Astrocyte of the spinal cord (primary cell): Measurements from ENCODE around the gene LRRC17.
"Not testable (repeated sequence)": the region's sequence is repeated elsewhere in the genome, so short reads cannot be mapped to it uniquely, and the experiment has no call there.

Experiments used
- DNase-seq: peaks from one replicate; pipeline ENCODE4 v3.0.0; 2011; ENCODE audit warnings: low read depth, low spot score
- H3K4me3 ChIP-seq: 2 replicates; pipeline ENCODE4 v1.5.1; 2011; ENCODE audit warnings: low read depth, mild to moderate bottlenecking, low read length, moderate library complexity
- in situ Hi-C: cut with HindIII; loops from 2 replicates; pipeline ENCODE4 v1.10.0; 2017; ENCODE audit warnings: low sequenced_read_pairs
- TF ChIP-seq, protein P1 (sequence below): IDR thresholded peaks from 2 replicates; pipeline ENCODE4 v1.5.1; 2012; ENCODE audit warnings: low read depth, mild to moderate bottlenecking, low read length, inconsistent platforms

The LRRC17 gene

DNA sequence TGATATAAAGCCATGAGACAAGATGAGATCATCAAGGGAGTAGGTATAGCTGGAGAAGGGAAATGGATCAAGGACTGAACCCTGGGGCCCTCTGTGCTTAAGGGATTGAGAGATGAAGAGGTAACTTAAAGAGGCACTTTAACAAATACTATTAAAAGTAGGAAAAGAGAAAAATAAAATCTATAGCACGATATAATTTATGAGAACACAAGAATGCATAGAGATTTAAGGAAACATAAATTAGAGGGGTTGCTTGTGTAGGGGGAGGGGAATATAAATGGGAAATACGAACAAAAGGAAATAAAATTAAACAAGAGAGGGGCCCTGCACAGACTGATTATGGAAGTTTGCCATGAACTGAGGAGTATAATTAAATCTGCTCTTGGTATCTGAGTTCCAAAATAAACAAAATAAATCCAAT is 15.6 kb upstream of the LRRC17 start:
- in situ Hi-C loops = no loop called here
- DNase-seq = no peak
- TF ChIP-seq, protein P1, sequence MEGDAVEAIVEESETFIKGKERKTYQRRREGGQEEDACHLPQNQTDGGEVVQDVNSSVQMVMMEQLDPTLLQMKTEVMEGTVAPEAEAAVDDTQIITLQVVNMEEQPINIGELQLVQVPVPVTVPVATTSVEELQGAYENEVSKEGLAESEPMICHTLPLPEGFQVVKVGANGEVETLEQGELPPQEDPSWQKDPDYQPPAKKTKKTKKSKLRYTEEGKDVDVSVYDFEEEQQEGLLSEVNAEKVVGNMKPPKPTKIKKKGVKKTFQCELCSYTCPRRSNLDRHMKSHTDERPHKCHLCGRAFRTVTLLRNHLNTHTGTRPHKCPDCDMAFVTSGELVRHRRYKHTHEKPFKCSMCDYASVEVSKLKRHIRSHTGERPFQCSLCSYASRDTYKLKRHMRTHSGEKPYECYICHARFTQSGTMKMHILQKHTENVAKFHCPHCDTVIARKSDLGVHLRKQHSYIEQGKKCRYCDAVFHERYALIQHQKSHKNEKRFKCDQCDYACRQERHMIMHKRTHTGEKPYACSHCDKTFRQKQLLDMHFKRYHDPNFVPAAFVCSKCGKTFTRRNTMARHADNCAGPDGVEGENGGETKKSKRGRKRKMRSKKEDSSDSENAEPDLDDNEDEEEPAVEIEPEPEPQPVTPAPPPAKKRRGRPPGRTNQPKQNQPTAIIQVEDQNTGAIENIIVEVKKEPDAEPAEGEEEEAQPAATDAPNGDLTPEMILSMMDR = no peak
- no peak overlapping the region for H3K4me3 ChIP-seq

DNA sequence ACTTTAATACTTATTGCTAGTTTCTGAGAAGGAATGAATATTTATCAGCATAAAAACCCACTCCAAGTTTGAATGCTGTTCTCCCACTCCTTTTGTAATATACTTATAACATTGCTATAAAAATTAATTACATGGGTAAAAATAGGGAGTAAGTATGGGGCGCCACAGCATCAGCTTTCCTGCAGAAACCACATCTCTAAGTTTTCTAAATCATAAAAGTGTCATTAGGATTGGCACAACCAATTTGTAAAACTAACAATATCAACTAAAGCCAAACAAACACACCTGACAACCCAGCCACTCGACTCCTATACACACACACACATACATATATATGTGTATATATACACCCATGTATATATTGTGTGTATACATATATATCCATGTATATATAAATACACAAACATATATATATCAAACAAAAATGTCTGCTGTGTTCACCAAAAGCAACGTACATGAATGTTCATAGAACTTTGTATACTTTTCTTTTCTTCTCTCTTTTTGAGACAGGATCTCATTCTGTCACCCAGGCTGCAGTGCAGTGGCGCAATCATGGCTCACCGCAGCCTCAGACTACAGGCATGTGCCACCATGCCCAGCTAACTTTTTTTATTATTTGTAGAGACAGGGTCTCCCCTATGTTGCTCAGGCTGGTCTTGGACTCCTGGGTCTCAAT is 14.8 kb upstream of the LRRC17 start:
- TF ChIP-seq, protein P1 = no peak
- in situ Hi-C loops = no loop called here
- DNase-seq = no peak
- H3K4me3 ChIP-seq = no peak overlapping the region

DNA sequence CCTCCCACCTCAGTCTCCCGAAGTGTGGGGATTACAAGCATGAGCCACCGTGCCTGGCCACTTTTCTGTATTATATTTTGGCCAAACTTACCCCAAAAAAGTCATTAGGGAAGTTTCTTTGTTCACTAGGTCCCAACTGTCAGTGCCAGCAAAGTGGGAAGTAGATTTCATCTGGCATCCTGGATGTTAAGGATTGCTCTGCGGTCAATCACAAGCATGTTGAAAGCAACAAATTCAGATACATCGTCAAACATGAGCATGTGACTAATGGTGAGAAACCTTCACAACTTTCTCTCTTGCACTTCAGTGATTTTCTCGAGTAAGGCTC is 14.3 kb upstream of the LRRC17 start:
- H3K4me3 ChIP-seq = no peak overlapping the region
- in situ Hi-C loops = no loop called here
- TF ChIP-seq, protein P1 = no peak
- DNase-seq = no peak

DNA sequence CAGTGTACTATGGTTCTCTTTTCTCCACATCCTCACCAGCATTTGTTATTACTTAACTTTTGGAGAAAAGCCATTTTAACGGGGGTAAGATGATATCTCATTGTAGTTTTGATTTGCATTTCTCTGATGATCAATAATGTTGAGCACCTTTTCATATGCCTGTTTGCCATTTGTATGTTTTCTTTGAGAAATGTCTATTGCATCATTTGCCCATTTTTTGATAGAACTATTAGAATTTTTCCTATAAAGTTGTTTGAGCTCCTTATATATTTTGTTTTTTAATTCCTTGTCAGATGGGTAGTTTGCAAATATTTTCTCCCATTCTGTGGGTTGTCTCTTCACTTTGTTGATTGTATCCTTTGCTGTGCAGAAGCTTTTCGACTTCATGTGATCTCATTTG is 10.7 kb upstream of the LRRC17 start:
- in situ Hi-C loops, H3K4me3 ChIP-seq, DNase-seq: not testable (repeated sequence)

DNA sequence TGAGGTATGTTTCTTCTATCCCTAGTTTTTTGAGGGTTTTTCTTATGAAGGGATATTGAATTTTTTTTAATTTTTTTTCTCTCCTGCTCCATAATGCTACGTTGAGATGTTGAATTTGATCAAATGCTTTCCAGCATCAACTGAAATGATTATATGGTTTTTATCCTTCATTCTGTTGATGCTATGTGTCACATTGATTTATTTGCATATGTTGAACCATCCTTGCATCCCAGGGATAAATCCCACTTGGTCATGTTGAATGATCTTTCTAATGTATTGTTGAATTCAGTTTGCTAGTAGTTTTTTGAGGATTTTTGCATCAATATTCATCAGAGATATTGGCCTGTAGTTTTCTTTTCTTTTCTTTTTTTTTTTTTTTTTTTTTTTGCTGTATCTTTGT is 9.2 kb upstream of the LRRC17 start:
- in situ Hi-C loops, H3K4me3 ChIP-seq, DNase-seq: not testable (repeated sequence)

DNA sequence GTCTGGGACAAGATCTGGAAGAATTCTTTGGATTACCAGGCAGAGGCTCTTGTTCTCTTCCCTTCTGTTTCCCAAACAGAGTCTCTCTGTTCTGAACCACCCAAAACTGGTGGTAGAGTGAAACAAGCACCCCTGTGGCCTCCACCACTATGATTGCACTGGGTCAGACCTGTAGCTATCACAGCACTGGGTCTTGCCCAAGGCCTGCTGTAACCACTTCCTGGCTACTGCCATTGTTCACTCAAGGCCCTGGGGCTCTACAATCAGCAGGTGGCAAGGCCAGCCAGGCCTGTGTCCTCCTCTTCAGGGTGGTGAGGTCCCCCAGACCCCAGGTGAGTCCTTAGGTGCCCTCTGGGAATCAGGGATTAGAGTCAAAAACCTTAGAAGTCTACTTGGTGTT is 4.1 kb upstream of the LRRC17 start:
- in situ Hi-C loops = no loop called here
- no peak for DNase-seq

DNA sequence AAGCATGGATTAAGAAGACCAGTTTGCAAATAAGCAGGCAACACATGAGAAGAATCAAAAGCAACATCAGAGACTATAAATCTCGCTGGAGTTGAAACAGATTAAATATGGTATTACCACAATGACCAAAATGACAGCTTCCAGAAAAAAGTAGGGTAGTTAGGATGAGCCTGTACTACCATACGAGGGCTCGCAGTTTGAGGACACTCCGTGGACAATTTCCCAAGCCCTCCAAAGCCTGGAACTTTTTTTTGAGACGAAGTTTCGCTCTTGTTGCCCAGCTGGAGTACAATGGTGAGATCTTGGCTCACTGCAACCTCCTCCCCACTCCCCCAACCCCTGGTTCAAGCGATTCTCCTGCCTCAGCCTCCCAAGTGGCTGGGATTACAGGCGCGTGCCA is 1.0 kb downstream of the LRRC17 start:
- TF ChIP-seq, protein P1 = no peak
- H3K4me3 ChIP-seq = peak overlapping the region; percentile 72
- in situ Hi-C loops = no loop called here
- peak; percentile 48 for DNase-seq

More for the DNA sequence above, 4.1 kb upstream of the LRRC17 start:
- no peak overlapping the region for H3K4me3 ChIP-seq
- TF ChIP-seq, protein P1 = no peak

DNA sequence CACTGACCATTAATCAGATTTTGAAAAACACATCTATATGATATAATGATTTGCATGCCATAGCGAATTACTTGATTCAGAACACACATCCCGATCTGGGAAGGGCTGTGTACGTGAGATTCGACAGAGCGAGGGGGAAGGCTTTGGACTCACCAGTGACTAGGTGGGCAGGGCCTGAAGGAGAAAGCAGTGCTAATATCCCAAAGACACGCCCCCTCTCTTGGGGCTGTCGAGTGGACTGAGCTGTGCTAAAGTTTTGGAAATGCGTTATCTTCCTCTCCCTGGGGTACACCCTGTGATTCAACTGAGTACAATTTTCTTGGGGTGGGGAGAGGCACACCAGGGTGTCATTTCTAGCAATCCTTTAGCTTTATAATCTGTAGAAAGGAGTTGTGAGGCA is 1.8 kb downstream of the LRRC17 start:
- DNase-seq = peak; percentile 90
- TF ChIP-seq, protein P1 = no peak
- in situ Hi-C loops = no loop called here

More for the DNA sequence above, 1.8 kb downstream of the LRRC17 start:
- H3K4me3 ChIP-seq = peak overlapping the region; percentile 72
